Keratinocyte (primary cell): ENCODE results near the gene TPM4. TPM values are rescaled to one million over a fixed set of nuclear protein-coding genes. Genes with fewer than 3 reads are reported as not detected.

Source experiments
- DNase-seq: peaks from one replicate; pipeline ENCODE4 v3.0.0-alpha.2; 2011; ENCODE audit warnings: low read depth, missing footprints, low spot score
- FAIRE-seq: peaks from 2 replicates; lab custom pipeline; 2011; peaks lifted over from hg19 to GRCh38; lab: Jason Lieb, UNC
- H2AFZ ChIP-seq: 2 replicates; pipeline ENCODE4 v1.6.0; 2012; ENCODE audit warnings: low read length, control low read depth, inconsistent platforms; ENCODE audit not compliant: control insufficient read depth
- H3K27ac ChIP-seq: 2 replicates; pipeline ENCODE4 v1.5.1; 2011; ENCODE audit warnings: low read length; ENCODE audit not compliant: control insufficient read depth, insufficient read depth
- H3K27me3 ChIP-seq: 3 replicates; pipeline ENCODE4 v1.6.0; 2011; ENCODE audit warnings: low read length; ENCODE audit not compliant: control insufficient read depth, insufficient read depth; ENCODE audit errors: extremely low read depth
- H3K36me3 ChIP-seq, 2 experiments: 2 replicates in 1 of 2; 3 replicates in 1 of 2; pipeline ENCODE4 v1.5.1; 2011; ENCODE audit warnings: low read length in 2 of 2, mild to moderate bottlenecking in 1 of 2; ENCODE audit not compliant: control insufficient read depth in 2 of 2, insufficient read depth in 2 of 2; ENCODE audit errors: extremely low read depth in 1 of 2
- H3K4me1 ChIP-seq: 3 replicates; pipeline ENCODE4 v1.5.1; 2011; ENCODE audit warnings: low read length; ENCODE audit not compliant: control insufficient read depth, insufficient read depth; ENCODE audit errors: extremely low read depth
- H3K4me2 ChIP-seq: 3 replicates; pipeline ENCODE4 v1.6.0; 2011; ENCODE audit warnings: low read depth, low read length; ENCODE audit not compliant: control insufficient read depth, insufficient read depth; ENCODE audit errors: extremely low read depth
- H3K4me3 ChIP-seq, 3 experiments: fragments of 200-600 bp in 1 of 3; sonication (generic) in 1 of 3; 2 replicates in 2 of 3; 3 replicates in 1 of 3; pipeline ENCODE4 v1.5.1; 2011 to 2016; ENCODE audit warnings: low read length in 3 of 3, mild to moderate bottlenecking in 3 of 3, control low read depth in 2 of 3, inconsistent platforms in 1 of 3, low read depth in 1 of 3, mixed read lengths in 1 of 3, mixed run types in 1 of 3, moderate library complexity in 1 of 3; ENCODE audit not compliant: control insufficient read depth in 2 of 3, insufficient read depth in 2 of 3; ENCODE audit errors: extremely low read depth in 1 of 3
- H3K79me2 ChIP-seq: 2 replicates; pipeline ENCODE4 v1.6.0; 2012; ENCODE audit warnings: low read length; ENCODE audit not compliant: control insufficient read depth, insufficient read depth
- H3K9ac ChIP-seq: 3 replicates; pipeline ENCODE4 v1.6.0; 2011; ENCODE audit warnings: low read length; ENCODE audit not compliant: control insufficient read depth, insufficient read depth; ENCODE audit errors: extremely low read depth
- H3K9me1 ChIP-seq: 3 replicates; pipeline ENCODE4 v1.6.0; 2011; ENCODE audit warnings: low read length; ENCODE audit not compliant: control insufficient read depth, insufficient read depth; ENCODE audit errors: extremely low read depth
- H3K9me3 ChIP-seq: 2 replicates; pipeline ENCODE4 v1.5.1; 2012; ENCODE audit warnings: low read depth, low read length; ENCODE audit not compliant: control insufficient read depth
- H4K20me1 ChIP-seq: 3 replicates; pipeline ENCODE4 v1.6.0; 2011; ENCODE audit warnings: low read length; ENCODE audit not compliant: control insufficient read depth, insufficient read depth; ENCODE audit errors: extremely low read depth
- CTCF ChIP-seq, 3 experiments: IDR thresholded peaks in 1 of 3; conservative IDR thresholded peaks in 1 of 3; optimal IDR thresholded peaks in 1 of 3; 2 replicates in 2 of 3; 3 replicates in 1 of 3; pipeline versions ENCODE3 to v1.5.1; 2011; ENCODE audit warnings: low read length in 3 of 3, mild to moderate bottlenecking in 3 of 3, moderate library complexity in 2 of 3, control low read depth in 1 of 3, inconsistent platforms in 1 of 3; ENCODE audit not compliant: insufficient read depth in 2 of 3; ENCODE audit errors: extremely low read depth in 1 of 3
- EZH2 ChIP-seq: IDR thresholded peaks from one replicate; pipeline ENCODE4 v1.6.1; 2012; ENCODE audit warnings: inconsistent platforms, mild to moderate bottlenecking, low read length, moderate library complexity
- dilution Hi-C: fragments of 300-500 bp; cut with MboI; formaldehyde crosslinking; loops from one replicate; pipeline ENCODE4 v1.7.0; 2020; ENCODE audit warnings: low sequenced_read_pairs; ENCODE audit not compliant: extremely low pct_ligation_motif_present
- polyA plus RNA-seq, 5 experiments: library from polyadenylated mRNA; depleted of rRNA in 3 of 5; stranded (reverse) in 3 of 5; stranded (forward) in 1 of 5; unstranded in 1 of 5; fragments of >200 nt; gene quantifications; 1 replicate in 1 of 5; 2 replicates in 3 of 5; 3 replicates in 1 of 5; pipeline versions ENCODE4 v1.2.1 to v1.2.3, GENCODE V29; 2011 to 2012; ENCODE audit warnings: missing spikeins in 2 of 5, low read depth in 1 of 5, low replicate concordance in 1 of 5

TPM4 gene
- polyA plus RNA-seq, 1 donor (not counting 4 experiments of a cell fraction or from before 2014, with no cell fraction given), result 646 TPM

- dilution Hi-C loops, result no loop called here
- Histone ChIP-seq H3K27me3 (no peaks in the 10 kb centered on the region), H3K9ac (peak overlapping the region; percentile 81), H3K36me3 (peaks cover 0 to 3% of the 10 kb centered on the region in 2 experiments), H4K20me1 (peaks cover 2% of the 10 kb centered on the region), H3K4me2 (peak overlapping the region; percentile 98), H3K9me3 (no peaks in the 10 kb centered on the region), H2AFZ (peak overlapping the region; percentile 29), H3K27ac (peak overlapping the region; percentile 68), H3K79me2 (peaks cover 32% of the 10 kb centered on the region), H3K4me3 (peak overlapping the region; percentile 85 to 96 (median 91)), H3K9me1 (peaks cover 4% of the 10 kb centered on the region), H3K4me1 (peaks cover 35% of the 10 kb centered on the region)
- DNase-seq (no peak), FAIRE-seq (peak; percentile 49)
- TF ChIP-seq EZH2, result no peak
- TF ChIP-seq CTCF (optimal IDR thresholded peaks at IDR 0.05 in 1 of 3, IDR thresholded peaks at IDR 0.05 in 1 of 3, conservative IDR thresholded peaks at IDR 0.05 in 1 of 3; ENCODE audit: extremely low read depth in 1 of 3, insufficient read depth in 2 of 3, low read length in 3 of 3), result peak in 2 of 3 experiments; percentile 27 to 52
Observed at GRCh38 chr19:16066611-16067104, 9.6 kb upstream of the TPM4 start.

- dilution Hi-C loops, result no loop called here
- Histone ChIP-seq H3K9me1 (peaks cover 4% of the 10 kb centered on the region), H3K4me2 (peak overlapping the region; percentile 98), H2AFZ (peak overlapping the region; percentile 29), H3K27ac (peak overlapping the region; percentile 68), H3K4me3 (peak overlapping the region; percentile 85 to 96 (median 91)), H3K79me2 (peaks cover 32% of the 10 kb centered on the region), H4K20me1 (peaks cover 2% of the 10 kb centered on the region), H3K36me3 (peaks cover 4 to 5% of the 10 kb centered on the region in 2 experiments), H3K9ac (peak overlapping the region; percentile 81), H3K9me3 (no peaks in the 10 kb centered on the region), H3K27me3 (no peaks in the 10 kb centered on the region), H3K4me1 (peaks cover 35% of the 10 kb centered on the region)
- DNase-seq (no peak), FAIRE-seq (no peak)
- no peak for TF ChIP-seq CTCF (optimal IDR thresholded peaks at IDR 0.05 in 1 of 3, IDR thresholded peaks at IDR 0.05 in 1 of 3, conservative IDR thresholded peaks at IDR 0.05 in 1 of 3; ENCODE audit: extremely low read depth in 1 of 3, insufficient read depth in 2 of 3, low read length in 3 of 3)
- no peak for TF ChIP-seq EZH2
Observed at GRCh38 chr19:16067205-16067938, 8.9 kb upstream of the TPM4 start.
